Urothelium cell line (cell line): ENCODE data around the gene VEGFB.
A peak's percentile ranks its signal among the peaks of the same experiment; 100 is the strongest.
"Not testable (repeated sequence)": the region's sequence is repeated elsewhere in the genome, so short reads cannot be mapped to it uniquely, and the experiment has no call there.

Experiments used
- DNase-seq: peaks from one replicate; pipeline ENCODE4 v3.0.0; 2011; ENCODE audit warnings: low spot score, mixed read lengths
- FAIRE-seq: peaks from 2 replicates; lab custom pipeline; 2011; peaks lifted over from hg19 to GRCh38; lab: Jason Lieb, UNC

Gene VEGFB

GRCh38 chr11:64245797-64246620, 11.6 kb downstream of the VEGFB start:
- FAIRE-seq (no peak), DNase-seq (peak; percentile 74)

- FAIRE-seq: not testable (repeated sequence)
Observed at GRCh38 chr11:64246621-64246870, 12.2 kb downstream of the VEGFB start.

GRCh38 chr11:64246871-64247728, 12.7 kb downstream of the VEGFB start, which contains the start of gene PPP1R14B:
PPP1R14B (minus strand) TSS chr11:64246943; CDS start chr11:64246673, 270 bp downstream.
- DNase-seq: peak; percentile 91
- no peak for FAIRE-seq

More at GRCh38 chr11:64246621-64246870, 12.2 kb downstream of the VEGFB start:
- not testable (repeated sequence) for DNase-seq

- DNase-seq (no peak), FAIRE-seq (no peak)
Observed at GRCh38 chr11:64247729-64248531, 13.5 kb downstream of the VEGFB start.

GRCh38 chr11:64248578-64248977, 14.2 kb downstream of the VEGFB start:
- FAIRE-seq (no peak), DNase-seq (no peak)

GRCh38 chr11:64249038-64249437, 14.7 kb downstream of the VEGFB start:
- DNase-seq (no peak), FAIRE-seq (no peak)

GRCh38 chr11:64249563-64250414, 15.4 kb downstream of the VEGFB start:
- DNase-seq (no peak), FAIRE-seq (no peak)

GRCh38 chr11:64250415-64251015, 16.1 kb downstream of the VEGFB start:
- no peak for FAIRE-seq
- peak; percentile 35 for DNase-seq

- FAIRE-seq (no peak), DNase-seq (peak; percentile 85)
Observed at GRCh38 chr11:64251016-64251752, 16.8 kb downstream of the VEGFB start, which contains the start of gene PLCB3. PLCB3 (plus strand) TSS chr11:64251530; CDS start chr11:64251650, 120 bp downstream.

GRCh38 chr11:64251753-64252002, 17.3 kb downstream of the VEGFB start:
- no peak for DNase-seq
- no peak for FAIRE-seq

- FAIRE-seq (no peak), DNase-seq (peak; percentile 74)
Observed at GRCh38 chr11:64252003-64252872, 17.9 kb downstream of the VEGFB start.

- DNase-seq (no peak), FAIRE-seq (no peak)
Observed at GRCh38 chr11:64253043-64253442, 18.7 kb downstream of the VEGFB start.

- FAIRE-seq (no peak), DNase-seq (no peak)
Observed at GRCh38 chr11:64253481-64253880, 19.1 kb downstream of the VEGFB start.

GRCh38 chr11:64254326-64254725, 19.9 kb downstream of the VEGFB start:
- FAIRE-seq: no peak
- DNase-seq: no peak

GRCh38 chr11:64255135-64256128, 21.0 kb downstream of the VEGFB start:
- FAIRE-seq (no peak), DNase-seq (no peak)

GRCh38 chr11:64256300-64256699, 21.9 kb downstream of the VEGFB start:
- no peak for DNase-seq
- no peak for FAIRE-seq

GRCh38 chr11:64258356-64258755, 24.0 kb downstream of the VEGFB start:
- FAIRE-seq: no peak
- no peak for DNase-seq
